Stimulated activated CD4-positive, alpha-beta T cell treated with anti-CD3 and anti-CD28 coated beads, Interleukin-1b, Interleukin-23, amount 100 ng/mL, for 24 hours (primary cell): Measurements from ENCODE around the gene RASGEF1C.

Experiments
- DNase-seq, 4 experiments: peaks; one replicate each; pipeline ENCODE4 v3.0.0-alpha.2; 2020; ENCODE audit warnings: low read depth in 4 of 4, low spot score in 1 of 4

RASGEF1C gene

GRCh38 chr5:180209137-180209581 lies at the start of gene RASGEF1C:
TSS of gene RASGEF1C (minus strand) at chr5:180209211. CDS start at chr5:180138052, 71,159 bp downstream.
- DNase-seq: peak; percentile 26 to 60 (median 48)

DNA sequence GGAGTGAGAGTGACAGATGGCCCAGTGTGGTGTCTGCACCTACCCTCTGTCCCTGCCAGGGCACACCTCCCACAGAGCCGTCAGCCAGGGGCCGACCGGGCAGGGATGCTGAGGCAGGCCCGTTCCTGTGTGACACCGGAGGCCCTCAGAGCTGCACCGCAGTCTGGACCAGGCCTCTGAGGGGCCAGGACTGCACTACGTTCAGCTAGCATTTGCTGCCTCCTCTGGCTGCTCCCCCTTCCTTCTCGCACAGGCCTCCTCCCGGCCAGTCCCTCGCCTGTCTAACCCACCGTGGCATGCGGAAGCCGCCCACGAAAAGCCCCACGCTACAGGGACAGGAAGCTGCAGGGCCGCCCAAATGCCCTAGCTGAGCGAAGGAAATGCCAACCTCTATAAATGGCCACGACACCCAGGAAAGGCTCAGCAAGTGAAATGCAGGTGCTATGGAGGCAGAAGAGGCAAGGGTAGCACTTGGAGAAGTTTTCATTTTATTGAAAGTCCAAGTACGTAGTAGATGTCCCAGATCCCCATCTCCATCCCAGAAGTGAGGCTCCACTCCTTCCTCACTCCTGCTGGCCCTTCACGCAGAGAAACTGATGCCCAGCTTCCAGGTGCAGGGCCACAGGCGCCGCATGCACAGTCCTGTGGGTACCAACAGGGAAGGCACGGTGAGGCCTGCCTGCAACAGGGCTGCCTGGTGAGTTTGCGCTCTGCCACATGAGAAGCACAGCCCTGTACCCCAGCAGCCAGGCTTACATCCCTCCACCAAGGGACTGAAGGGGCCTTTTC lies 44.2 kb upstream of the RASGEF1C start:
- DNase-seq: no peak

DNA sequence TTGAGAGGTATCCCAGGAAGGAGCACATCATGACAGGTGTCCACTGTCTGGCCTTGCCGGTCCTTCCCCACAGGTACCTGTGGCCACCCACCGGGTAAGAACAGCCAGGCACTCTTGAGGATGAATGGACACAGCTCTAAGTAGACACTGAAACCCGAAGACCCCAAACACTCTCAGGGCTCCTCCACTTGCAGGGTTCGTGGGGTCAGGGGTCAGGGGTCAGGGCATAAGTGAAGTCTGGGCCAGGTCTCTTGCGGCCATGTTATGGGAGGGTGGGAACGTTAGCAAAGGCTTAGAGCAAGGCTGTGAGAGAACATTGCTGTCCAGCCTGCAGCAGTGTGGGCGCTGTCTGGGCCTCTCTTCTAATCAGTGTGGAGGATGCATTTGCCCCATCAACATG lies 42.9 kb upstream of the RASGEF1C start:
- no peak for DNase-seq

DNA sequence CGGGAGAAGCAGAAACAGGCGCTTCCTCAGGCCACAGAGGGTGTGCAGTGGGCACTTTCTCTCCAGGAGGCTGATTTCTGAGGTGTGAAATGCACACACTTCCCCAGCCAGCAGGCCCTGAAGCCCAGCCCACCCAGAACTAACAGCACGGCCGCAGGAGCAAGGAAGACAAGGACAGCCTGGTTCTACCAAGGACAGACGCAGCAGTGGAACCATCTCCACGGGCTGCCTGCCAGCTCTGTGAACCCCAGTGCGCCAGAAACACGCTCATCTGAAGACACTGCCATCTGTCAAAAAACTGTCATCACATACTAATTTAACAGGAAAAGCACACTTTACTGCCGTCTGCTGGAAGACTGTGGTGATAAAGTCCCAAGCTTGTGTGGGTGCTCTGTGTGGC lies 42.1 kb upstream of the RASGEF1C start:
- no peak for DNase-seq

DNA sequence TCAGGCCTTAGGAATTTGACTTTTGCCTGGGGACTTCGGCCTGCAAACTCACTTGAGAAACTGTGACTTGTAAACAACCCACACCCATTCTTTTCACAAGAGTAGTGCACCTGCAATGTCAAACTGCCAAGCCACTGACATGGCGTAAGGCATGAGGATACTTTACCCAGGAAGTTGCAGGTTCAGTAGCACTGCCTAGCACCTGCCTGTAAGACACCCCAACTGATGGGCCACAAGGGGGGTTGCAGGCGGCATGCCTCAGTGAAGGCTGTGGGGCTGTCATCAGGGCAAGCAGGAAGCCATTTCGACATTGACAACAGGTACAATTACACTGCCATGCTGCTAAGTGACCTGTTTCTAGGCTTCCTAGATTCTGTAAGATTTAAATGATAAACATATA lies 41.3 kb upstream of the RASGEF1C start:
- no peak for DNase-seq

GRCh38 chr5:180241600-180241999 lies 32.6 kb upstream of the RASGEF1C start:
- DNase-seq: no peak

DNA sequence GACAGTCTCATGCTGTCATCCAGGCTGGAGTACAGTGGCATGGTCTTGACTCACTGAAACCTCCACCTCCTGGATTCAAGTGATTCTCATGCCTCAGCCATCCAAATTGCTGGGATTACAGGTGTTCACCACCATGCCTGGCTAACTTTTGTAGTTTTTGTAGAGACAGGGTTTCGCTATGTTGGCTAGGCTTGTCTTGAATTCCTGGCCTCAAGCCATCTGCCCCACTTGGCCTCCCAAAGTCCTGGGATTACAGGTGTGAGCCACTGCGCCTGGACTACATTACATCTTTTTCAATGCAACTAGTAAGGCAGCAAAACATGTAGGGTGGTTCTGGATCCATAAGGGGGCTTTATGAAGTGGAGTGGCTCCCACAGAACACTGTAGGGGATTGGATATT lies 29.6 kb upstream of the RASGEF1C start:
- DNase-seq: no peak

GRCh38 chr5:180235846-180236245 lies 26.8 kb upstream of the RASGEF1C start:
- DNase-seq: no peak

DNA sequence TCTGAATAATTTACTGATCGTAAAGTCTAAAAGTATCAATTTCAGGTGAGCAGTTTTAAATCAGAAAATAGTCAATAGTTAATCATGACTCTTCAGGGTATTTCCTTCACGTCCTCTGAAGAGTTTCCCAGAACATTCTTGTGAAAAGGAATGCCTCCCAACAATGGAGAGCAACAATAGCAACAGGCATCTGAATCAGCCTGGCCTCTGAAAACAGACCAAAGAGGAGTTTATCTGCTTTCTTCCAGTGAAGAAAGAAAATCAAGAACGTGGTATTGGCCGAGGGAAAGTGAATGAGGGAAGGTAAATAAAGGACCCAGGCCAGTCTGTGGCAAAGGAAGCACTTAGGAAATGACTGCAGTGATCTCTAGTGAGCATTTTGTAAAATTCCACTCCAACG lies 26.1 kb upstream of the RASGEF1C start:
- DNase-seq: no peak

DNA sequence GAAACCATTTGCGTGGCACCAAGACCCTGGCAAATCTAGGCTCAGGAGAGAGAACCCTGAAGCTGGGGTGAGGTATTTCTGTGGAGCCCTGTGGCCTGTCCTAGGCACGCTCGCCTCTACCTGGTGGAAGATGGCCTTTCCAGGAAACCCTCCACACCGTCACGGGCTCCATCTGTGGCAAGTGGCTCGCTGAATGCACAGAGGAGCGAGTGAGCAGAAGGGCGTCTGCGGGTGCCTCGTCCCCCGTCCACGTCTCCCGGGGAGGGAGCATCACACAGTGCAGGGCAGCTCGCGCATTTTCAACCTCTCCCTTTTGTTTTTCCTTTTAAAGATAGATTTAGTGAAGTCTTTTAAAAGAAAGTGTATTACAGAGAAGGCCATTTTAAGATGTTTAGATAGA lies 25.3 kb upstream of the RASGEF1C start:
- no peak for DNase-seq

GRCh38 chr5:180233729-180234128 lies 24.7 kb upstream of the RASGEF1C start:
- no peak for DNase-seq

GRCh38 chr5:180230017-180230416 lies 21.0 kb upstream of the RASGEF1C start:
- no peak for DNase-seq

DNA sequence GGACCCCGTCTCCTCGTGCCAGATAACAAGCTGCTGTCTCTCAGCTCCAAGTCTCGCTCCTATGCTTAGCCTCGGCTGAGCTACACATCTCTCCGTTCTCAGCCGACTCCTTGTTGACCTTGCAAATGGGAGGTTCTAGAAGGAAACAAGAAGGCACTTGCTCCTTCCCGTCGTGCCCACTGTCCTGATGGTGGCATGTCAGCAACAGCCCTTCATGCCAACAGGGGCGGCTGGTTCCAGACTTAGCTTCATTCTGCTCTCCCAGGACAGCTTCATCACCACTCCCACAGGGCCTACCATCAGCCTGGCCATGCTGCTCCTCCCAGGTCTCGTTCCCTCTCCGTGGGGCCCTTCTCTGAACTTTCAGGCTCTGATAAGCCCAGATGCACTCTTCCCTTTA lies 13.0 kb upstream of the RASGEF1C start:
- DNase-seq: no peak

DNA sequence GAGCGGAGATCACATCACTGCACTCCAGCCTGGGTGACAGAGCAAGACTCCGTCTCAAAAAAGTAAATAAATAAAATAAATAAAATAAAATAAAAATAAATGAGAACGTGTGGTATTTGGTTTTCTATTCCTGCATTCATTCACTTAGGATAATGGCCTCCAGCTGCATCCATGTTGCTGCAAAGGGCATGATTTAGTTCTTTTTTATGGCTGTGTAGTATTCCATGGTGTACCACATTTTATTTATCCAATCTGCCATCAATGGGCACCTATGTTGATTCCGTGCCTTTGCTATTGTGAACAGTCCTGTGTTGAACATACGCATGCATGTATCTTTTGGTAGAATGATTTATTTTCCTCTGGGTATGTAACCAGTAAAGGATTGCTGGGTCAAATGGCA lies 8.8 kb upstream of the RASGEF1C start:
- no peak for DNase-seq

- no peak for DNase-seq
Measured at GRCh38 chr5:180216646-180217171, 7.7 kb upstream of the RASGEF1C start.

DNA sequence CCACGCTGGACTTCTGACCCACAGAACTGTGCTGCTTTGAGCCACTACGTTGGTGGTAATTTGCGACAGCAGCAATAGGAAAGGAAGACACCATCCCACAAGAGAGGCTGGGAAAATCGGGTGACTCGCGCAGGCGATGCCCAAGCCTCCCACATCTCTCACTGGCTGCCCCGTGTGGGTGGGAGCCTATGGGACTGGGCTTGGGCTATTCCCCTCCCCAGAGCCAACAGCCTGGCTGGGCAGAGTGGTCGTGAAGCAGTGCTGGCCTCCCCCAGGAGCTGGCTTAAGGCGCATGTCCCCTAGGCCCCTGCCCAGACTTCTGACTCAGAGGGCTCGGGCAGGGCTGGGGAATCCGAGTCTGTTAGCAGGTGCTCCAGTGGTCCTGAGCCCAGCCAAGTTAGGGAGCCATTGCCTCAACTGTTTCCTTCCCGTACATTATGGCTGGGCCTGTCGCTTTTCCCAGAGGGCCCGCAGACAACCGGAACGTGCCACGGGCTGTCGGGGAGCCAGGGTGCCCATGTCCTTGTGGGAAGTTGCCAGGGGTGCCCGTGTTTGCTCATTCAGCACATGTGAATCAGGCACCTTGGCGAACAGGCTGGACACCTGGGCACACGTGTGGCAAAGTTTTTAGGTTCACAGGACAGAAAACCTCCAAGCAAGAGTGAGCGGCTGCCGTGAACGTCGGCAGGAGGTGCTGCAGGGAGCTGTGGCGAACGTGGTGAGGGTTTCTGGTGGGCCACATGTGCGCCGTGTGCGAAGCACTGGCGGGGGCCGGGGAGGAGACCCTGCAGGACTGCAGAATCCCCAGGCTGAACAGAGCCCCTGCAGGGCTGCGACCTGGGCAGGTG lies 7.0 kb upstream of the RASGEF1C start:
- DNase-seq: no peak

DNA sequence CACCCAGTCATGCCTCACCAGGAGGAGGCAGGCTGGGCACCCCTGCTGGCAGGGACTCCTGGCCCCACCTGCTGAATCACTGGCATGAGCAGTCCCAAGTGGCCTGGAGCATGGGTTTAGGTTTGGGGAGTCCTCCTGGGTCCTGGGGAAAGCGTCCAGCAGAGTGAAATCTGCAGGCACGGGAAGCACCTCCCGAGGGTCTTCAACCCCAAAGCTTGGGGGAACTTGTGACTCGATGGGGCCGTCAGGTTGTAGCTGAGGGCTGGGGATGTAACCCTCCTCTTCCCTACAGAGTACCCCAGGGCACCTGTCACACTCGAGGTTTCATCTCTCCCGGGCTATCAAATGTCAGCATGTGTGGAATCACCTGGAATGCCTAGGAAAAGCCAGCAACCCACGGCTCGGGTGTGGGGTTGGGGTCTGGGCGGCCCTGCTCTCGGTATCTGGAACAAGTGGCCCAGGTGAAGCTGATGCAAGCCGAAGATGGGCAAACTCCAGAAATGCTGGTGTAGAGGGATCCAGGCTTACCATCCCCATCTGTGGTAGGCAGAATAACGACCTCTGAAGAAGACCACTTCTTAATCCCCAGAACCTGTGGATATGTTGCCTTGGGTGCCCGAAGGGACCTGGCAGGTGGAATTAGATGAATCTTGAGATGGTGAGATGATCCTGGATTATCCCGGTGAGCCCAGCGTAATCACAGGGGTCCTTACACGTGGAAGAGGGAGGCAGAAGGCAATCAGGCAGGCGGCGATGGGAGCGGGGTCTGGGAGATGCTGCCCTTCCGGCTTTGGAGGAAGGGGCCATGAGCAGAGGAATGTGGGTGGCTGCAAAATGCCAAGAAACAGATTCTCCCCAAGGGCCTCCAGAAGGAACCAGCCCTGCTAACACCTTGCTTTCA lies 6.1 kb upstream of the RASGEF1C start:
- DNase-seq: no peak

DNA sequence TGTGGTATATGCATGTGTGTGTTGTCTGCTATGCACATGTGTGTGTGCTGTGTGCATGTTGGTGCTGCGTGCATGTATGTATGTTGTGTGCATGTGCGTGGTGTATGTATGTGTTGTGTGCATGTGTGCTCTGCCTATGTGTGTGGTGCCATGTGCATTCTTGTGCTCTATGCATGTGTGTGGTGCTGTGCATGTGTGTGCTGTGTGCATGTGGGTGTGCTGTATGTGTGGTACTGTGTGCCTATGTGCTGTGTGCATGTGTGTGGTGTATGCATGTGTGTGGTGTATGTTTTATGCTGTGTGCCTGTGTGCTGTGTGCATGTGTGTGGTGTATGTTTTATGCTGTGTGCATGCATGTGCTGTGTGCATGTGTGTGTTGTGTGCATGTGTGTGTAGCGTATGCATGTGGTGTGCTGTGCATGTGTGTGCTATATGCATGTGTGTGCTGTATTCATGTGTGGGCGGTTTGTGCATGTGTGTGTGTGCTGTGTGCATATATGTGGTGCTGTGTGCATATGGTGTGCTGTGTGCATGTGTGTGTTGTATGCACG lies 4.7 kb upstream of the RASGEF1C start:
- DNase-seq: no peak

GRCh38 chr5:180213256-180213600 lies 4.2 kb upstream of the RASGEF1C start:
- no peak for DNase-seq

DNA sequence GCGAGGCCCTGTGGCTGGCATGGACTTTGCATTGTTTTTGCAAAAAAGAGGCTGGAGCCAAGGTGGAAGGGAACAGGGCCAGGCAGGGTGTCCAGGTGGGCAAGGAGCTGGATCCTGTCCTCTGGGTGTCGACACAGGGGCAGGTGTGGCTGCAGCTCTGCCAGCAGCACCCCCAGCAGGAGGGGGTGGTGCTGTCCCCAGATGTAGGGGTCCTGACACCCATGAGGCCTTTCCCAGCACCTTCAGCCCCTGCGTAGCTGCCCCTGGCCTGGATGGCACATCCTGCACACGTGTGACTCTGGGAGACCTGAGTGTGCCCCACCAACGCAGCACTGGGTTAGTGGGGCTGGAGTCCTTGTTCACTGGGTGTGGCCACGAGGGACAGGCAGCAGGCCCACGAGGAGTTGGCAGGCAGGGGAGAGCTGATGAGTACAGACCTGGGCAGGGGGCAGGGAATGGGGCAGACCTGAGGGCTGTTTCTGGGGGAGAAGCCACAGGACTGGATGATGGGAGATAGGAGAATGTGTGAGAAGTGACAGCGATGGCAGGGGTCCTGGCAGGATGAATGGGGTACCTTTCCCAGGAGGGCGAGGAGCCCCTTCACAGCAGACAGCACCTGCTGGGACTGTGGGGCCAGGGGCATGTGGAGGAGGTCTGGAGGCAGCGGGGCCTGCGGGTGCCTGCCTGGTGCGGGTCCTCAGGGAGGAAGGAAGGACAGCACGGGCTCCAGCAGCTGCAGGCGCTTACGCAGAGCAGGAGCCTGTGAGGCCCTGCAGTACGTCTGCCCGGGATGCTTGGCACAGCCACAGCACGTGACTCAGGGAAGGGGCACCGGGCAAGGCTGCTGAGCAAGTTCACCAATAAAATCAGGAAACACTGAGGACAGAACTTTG lies 3.6 kb upstream of the RASGEF1C start:
- no peak for DNase-seq
